Hematopoietic multipotent progenitor cell treated with erythropoietin and hydrocortisone succinate and interleukin-3 and kit ligand, for 8 days (in vitro differentiated cells): ENCODE data around the gene PCDHGC5.

ENCODE experiments used
- DNase-seq: peaks from one replicate; pipeline ENCODE4 v3.0.0-alpha.2; 2015

PCDHGC5 gene

GRCh38 chr5:141513627-141514329 lies 24.9 kb downstream of the PCDHGC5 start:
- peak; percentile 76 for DNase-seq

GRCh38 chr5:141514330-141515133 lies 25.7 kb downstream of the PCDHGC5 start:
- DNase-seq = no peak

- DNase-seq = no peak
Observed at GRCh38 chr5:141515141-141515540, 26.3 kb downstream of the PCDHGC5 start.

GRCh38 chr5:141515946-141516671 lies 27.2 kb downstream of the PCDHGC5 start:
- no peak for DNase-seq

- DNase-seq = no peak
Observed at GRCh38 chr5:141516672-141517025, 27.8 kb downstream of the PCDHGC5 start.

GRCh38 chr5:141517312-141517711 lies 28.4 kb downstream of the PCDHGC5 start:
- no peak for DNase-seq

GRCh38 chr5:141517880-141518617 lies 29.2 kb downstream of the PCDHGC5 start:
- DNase-seq = no peak

- no peak for DNase-seq
Observed at GRCh38 chr5:141518618-141519015, 29.7 kb downstream of the PCDHGC5 start.

GRCh38 chr5:141519605-141520565 lies 31.0 kb downstream of the PCDHGC5 start:
- no peak for DNase-seq

GRCh38 chr5:141521244-141521781 lies 32.4 kb downstream of the PCDHGC5 start:
- peak; percentile 73 for DNase-seq

GRCh38 chr5:141522301-141522700 lies 33.4 kb downstream of the PCDHGC5 start:
- DNase-seq = no peak

- no peak for DNase-seq
Observed at GRCh38 chr5:141523991-141524390, 35.1 kb downstream of the PCDHGC5 start.

GRCh38 chr5:141524604-141525597 lies 36.0 kb downstream of the PCDHGC5 start:
- DNase-seq = peak; percentile 68

- no peak for DNase-seq
Observed at GRCh38 chr5:141525653-141526052, 36.8 kb downstream of the PCDHGC5 start.

- DNase-seq = no peak
Observed at GRCh38 chr5:141527426-141527825, 38.5 kb downstream of the PCDHGC5 start.

- no peak for DNase-seq
Observed at GRCh38 chr5:141528291-141528984, 39.6 kb downstream of the PCDHGC5 start.

GRCh38 chr5:141529002-141529401 lies 40.1 kb downstream of the PCDHGC5 start:
- no peak for DNase-seq

- no peak for DNase-seq
Observed at GRCh38 chr5:141529873-141530272, 41.0 kb downstream of the PCDHGC5 start.

GRCh38 chr5:141532726-141533125 lies 43.8 kb downstream of the PCDHGC5 start:
- DNase-seq = no peak

- no peak for DNase-seq
Observed at GRCh38 chr5:141533897-141534296, 45.0 kb downstream of the PCDHGC5 start.
